GM12874 (cell line): ENCODE results near the gene PADI3.

Experiments
- TF ChIP-seq, protein P1 (sequence below): IDR thresholded peaks from 2 replicates; pipeline ENCODE4 v1.5.1; 2011; ENCODE audit warnings: low read depth, mild to moderate bottlenecking, control low read depth, low read length, moderate library complexity; ENCODE audit not compliant: insufficient read depth

The PADI3 gene

GRCh38 chr1:17307329-17307728, 58.4 kb downstream of the PADI3 start:
- TF ChIP-seq, protein P1, sequence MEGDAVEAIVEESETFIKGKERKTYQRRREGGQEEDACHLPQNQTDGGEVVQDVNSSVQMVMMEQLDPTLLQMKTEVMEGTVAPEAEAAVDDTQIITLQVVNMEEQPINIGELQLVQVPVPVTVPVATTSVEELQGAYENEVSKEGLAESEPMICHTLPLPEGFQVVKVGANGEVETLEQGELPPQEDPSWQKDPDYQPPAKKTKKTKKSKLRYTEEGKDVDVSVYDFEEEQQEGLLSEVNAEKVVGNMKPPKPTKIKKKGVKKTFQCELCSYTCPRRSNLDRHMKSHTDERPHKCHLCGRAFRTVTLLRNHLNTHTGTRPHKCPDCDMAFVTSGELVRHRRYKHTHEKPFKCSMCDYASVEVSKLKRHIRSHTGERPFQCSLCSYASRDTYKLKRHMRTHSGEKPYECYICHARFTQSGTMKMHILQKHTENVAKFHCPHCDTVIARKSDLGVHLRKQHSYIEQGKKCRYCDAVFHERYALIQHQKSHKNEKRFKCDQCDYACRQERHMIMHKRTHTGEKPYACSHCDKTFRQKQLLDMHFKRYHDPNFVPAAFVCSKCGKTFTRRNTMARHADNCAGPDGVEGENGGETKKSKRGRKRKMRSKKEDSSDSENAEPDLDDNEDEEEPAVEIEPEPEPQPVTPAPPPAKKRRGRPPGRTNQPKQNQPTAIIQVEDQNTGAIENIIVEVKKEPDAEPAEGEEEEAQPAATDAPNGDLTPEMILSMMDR, result no peak

DNA sequence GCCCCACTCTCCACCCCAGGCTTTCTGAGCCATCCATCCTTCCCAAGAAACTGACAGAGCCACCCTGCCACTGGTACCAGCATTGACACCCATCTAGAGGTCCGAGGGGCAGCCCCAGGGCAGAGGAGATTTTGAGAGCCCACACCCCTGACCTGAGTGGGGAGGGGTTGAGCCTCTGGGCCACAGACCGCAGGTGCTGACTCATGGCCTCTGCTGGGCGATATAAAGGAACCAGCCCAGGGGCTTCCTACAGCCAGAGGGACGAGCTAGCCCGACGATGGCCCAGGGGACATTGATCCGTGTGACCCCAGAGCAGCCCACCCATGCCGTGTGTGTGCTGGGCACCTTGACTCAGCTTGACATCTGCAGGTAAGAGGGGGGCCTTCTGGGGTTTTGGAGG, 59.0 kb downstream of the PADI3 start, which contains the start of gene PADI4:
Gene PADI4, plus strand, starts transcription at position 252 of the 400 bp plus-strand sequence. Its CDS starts 26 bp downstream, at position 278.
- TF ChIP-seq, protein P1, result no peak

DNA sequence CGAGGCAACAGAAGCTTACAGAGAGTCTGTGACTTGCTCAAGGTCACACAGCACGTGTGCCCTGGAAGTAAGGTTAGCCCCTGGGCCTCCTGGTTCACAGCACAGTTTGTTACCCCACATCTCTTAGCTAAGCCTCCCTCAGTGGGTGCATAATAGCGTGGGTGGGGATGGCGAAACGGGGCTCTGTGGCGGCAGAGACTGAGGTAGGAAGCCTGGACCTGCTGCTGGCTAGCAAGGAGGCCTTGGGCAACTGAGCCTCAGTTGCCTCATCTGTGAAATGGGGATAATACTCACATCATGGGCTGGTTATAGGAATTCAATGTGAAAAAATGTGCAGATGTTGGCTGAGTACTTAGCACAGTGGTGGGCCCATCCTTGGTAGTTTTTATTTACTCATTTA, 59.7 kb downstream of the PADI3 start:
- TF ChIP-seq, protein P1, result no peak

GRCh38 chr1:17309426-17310067, 60.6 kb downstream of the PADI3 start:
- TF ChIP-seq, protein P1, result no peak

DNA sequence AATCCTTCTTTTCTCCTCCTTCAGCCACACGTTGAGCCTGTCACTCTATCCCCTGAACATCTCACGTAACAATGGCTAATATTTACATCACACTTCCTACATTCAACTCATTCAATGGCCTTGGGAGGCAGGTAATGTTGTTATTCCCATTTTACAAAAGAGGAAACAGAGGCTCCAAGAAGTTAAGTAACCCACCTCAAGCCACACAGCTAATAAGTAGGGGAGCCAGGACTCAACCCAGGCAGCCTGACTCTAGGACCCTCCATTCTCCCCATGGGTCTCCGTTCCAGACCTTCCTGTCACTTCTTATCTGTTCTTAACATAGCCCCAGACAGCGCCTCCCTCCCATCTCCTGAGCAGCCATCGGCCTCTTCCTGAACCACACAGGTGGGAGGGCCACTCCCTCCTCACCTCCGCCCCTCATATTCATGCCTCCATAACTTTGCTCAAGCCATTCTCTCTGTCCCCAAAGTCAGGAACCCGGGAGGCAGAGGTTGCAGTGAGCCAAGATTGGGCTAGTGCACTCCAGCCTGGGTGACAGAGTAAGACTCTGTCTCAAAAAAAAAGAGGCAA, 61.3 kb downstream of the PADI3 start:
- TF ChIP-seq, protein P1, result no peak

DNA sequence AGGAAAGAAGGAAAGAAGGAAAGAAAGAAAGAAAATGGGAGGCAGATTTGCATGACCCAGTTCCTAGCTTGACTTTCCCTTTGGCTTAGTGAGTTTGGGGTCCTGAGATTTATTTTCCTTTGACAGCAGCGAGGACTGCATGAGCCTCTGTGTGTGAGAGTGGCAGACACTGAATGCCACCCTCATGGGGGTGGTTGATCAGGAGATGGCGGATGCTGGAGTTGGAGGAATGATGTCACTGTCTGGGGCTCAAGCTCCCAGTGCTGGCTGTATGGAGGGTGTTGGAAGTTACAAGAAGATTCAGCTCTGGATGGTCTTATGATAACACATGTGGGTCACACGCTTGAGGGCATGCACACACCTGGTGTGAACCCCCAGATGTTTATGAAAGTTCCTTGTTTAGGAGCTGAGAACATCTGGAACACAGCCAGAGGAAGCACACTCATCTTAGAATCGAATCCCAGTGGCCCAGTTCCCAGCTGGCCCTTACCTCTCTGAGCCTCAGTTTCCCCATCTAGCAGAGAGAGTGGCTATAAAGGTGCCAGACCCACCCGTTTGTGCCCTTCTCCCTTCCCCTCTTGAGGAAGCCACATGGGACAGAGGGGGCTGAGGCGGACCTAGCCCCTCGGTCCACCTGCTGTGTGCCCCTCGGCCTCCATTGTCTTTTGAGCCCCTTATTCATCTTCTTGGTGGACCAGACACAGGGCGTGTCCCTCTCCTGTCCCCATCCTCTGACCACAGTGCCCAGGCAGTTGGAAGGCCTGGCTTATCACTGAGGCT, 64.8 kb downstream of the PADI3 start:
- TF ChIP-seq, protein P1, result no peak

- TF ChIP-seq, protein P1, result no peak
Observed at GRCh38 chr1:17314491-17314971, 65.6 kb downstream of the PADI3 start.
